HL-60 (cell line): ENCODE results near the gene SH3PXD2A.

Experiments
- DNase-seq, 2 experiments: peaks; one replicate each; pipeline ENCODE4 v3.0.0-alpha.2; 2010 to 2020; ENCODE audit warnings: low read depth in 1 of 2, low spot score in 1 of 2
- H3K27ac ChIP-seq: fragments of 250-450 bp; sonication (Bioruptor Pico); replicated peaks from 2 replicates; pipeline ENCODE4 v1.5.1; 2020; ENCODE audit warnings: mild to moderate bottlenecking, moderate library complexity
- H3K27me3 ChIP-seq: fragments of 250-450 bp; sonication (Bioruptor Pico); 2 replicates; pipeline ENCODE4 v1.5.1; 2021; ENCODE audit warnings: mild to moderate bottlenecking, moderate library complexity; ENCODE audit not compliant: insufficient read depth, poor library complexity, severe bottlenecking
- H3K4me3 ChIP-seq: replicated peaks from 2 replicates; pipeline ENCODE4 v1.5.1; 2011; ENCODE audit warnings: mild to moderate bottlenecking, control low read depth, low read length; ENCODE audit not compliant: insufficient read depth
- GABPA ChIP-seq: IDR thresholded peaks from 2 replicates; pipeline ENCODE4 v1.6.1; 2012; ENCODE audit warnings: low read depth
- POLR2AphosphoS5 ChIP-seq: IDR thresholded peaks from 2 replicates; pipeline ENCODE4 v1.6.1; 2012; ENCODE audit warnings: low read depth
- SPI1 ChIP-seq: IDR thresholded peaks from 2 replicates; pipeline ENCODE4 v1.6.1; 2012; ENCODE audit warnings: low read depth, mild to moderate bottlenecking, borderline replicate concordance
- TF ChIP-seq, protein P1 (sequence below): IDR thresholded peaks from 2 replicates; pipeline ENCODE4 v1.6.1; 2012; ENCODE audit warnings: low read depth; ENCODE audit not compliant: insufficient replicate concordance
- TF ChIP-seq, protein P2 (sequence below): IDR thresholded peaks from one replicate; pipeline ENCODE4 v1.5.1; 2011; ENCODE audit warnings: low read length, control low read depth, inconsistent platforms; ENCODE audit not compliant: insufficient read depth

SH3PXD2A gene

GRCh38 chr10:103622286-103622685 lies 233.1 kb downstream of the SH3PXD2A start:
- no peak for DNase-seq
- H3K27ac ChIP-seq, result no peak overlapping the region

DNA sequence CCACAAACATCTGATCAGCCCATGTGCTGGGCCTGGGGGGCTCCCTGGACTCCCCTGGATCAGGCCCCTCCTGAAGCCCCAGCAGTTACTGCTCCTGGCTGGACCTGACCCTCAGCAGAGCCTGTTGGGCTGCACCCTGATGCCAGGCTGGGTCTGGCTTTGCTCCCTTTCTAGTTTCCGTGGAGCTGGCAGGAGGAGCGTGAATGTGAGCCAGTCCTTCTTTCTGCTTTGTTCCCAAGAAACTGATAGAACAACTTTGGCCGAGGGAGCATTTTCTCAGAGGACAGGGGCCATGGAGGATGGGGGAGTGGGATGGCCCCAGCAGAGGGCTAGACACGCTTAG lies 233.6 kb downstream of the SH3PXD2A start:
- H3K27ac ChIP-seq, result no peak overlapping the region
- H3K27me3 ChIP-seq, result no peaks in the 10 kb centered on the region
- no peak overlapping the region for H3K4me3 ChIP-seq
- no peak for DNase-seq
- TF ChIP-seq, protein P1, sequence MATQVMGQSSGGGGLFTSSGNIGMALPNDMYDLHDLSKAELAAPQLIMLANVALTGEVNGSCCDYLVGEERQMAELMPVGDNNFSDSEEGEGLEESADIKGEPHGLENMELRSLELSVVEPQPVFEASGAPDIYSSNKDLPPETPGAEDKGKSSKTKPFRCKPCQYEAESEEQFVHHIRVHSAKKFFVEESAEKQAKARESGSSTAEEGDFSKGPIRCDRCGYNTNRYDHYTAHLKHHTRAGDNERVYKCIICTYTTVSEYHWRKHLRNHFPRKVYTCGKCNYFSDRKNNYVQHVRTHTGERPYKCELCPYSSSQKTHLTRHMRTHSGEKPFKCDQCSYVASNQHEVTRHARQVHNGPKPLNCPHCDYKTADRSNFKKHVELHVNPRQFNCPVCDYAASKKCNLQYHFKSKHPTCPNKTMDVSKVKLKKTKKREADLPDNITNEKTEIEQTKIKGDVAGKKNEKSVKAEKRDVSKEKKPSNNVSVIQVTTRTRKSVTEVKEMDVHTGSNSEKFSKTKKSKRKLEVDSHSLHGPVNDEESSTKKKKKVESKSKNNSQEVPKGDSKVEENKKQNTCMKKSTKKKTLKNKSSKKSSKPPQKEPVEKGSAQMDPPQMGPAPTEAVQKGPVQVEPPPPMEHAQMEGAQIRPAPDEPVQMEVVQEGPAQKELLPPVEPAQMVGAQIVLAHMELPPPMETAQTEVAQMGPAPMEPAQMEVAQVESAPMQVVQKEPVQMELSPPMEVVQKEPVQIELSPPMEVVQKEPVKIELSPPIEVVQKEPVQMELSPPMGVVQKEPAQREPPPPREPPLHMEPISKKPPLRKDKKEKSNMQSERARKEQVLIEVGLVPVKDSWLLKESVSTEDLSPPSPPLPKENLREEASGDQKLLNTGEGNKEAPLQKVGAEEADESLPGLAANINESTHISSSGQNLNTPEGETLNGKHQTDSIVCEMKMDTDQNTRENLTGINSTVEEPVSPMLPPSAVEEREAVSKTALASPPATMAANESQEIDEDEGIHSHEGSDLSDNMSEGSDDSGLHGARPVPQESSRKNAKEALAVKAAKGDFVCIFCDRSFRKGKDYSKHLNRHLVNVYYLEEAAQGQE, result no peak
- no peak for TF ChIP-seq POLR2AphosphoS5
- TF ChIP-seq, protein P2, sequence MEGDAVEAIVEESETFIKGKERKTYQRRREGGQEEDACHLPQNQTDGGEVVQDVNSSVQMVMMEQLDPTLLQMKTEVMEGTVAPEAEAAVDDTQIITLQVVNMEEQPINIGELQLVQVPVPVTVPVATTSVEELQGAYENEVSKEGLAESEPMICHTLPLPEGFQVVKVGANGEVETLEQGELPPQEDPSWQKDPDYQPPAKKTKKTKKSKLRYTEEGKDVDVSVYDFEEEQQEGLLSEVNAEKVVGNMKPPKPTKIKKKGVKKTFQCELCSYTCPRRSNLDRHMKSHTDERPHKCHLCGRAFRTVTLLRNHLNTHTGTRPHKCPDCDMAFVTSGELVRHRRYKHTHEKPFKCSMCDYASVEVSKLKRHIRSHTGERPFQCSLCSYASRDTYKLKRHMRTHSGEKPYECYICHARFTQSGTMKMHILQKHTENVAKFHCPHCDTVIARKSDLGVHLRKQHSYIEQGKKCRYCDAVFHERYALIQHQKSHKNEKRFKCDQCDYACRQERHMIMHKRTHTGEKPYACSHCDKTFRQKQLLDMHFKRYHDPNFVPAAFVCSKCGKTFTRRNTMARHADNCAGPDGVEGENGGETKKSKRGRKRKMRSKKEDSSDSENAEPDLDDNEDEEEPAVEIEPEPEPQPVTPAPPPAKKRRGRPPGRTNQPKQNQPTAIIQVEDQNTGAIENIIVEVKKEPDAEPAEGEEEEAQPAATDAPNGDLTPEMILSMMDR, result no peak
- TF ChIP-seq SPI1, result no peak
- no peak for TF ChIP-seq GABPA

More at GRCh38 chr10:103622286-103622685, 233.1 kb downstream of the SH3PXD2A start:
- Histone ChIP-seq H3K4me3 (no peak overlapping the region), H3K27me3 (no peaks in the 10 kb centered on the region)
- TF ChIP-seq SPI1 (no peak), POLR2AphosphoS5 (no peak), GABPA (no peak)
- TF ChIP-seq, protein P2, result no peak
- TF ChIP-seq, protein P1, result no peak

DNA sequence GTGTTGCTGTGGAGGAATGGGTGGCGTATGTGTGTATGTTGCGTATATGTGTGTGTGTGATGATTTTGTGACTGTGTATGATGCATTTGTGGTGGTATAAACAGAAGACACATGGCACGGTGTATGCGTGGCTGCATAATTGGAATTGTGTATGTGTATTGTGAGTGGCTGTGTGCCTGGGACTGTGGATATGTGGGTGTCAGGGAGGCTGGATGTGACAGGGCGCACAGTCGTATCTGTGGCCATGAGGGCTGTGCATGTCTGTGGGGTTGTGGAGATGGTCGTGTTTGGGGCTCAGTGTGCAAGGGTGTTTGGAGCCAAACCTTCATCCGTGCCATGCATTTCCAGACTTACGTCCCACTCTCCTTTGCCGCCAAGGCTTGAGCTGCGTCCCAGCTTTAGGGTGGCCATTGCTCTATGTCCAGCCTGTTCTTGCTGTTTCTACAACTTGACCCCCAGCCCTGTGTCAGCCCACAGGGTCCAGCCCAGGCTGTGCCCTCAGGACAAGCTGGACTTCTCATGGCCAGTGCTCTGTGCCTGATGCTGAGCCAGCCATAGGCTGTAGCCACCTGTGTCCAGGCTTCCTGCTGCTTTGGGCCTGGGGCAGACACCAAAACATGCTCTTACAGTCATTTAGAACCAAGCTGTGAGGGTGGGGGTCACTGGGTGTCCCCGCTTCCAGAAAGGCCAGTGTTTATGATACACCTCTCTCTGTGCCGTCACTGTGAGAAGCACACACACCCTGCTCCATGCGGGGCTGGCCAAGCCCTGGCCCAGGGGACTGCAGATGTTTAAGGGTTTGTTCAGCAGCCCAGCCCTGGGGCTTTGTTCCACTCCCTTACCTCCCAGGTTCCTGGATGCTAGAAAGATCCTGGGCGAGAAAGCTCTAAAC lies 234.2 kb downstream of the SH3PXD2A start:
- Histone ChIP-seq H3K27ac (no peak overlapping the region), H3K27me3 (no peaks in the 10 kb centered on the region), H3K4me3 (no peak overlapping the region)
- TF ChIP-seq POLR2AphosphoS5, result no peak
- no peak for TF ChIP-seq GABPA
- TF ChIP-seq, protein P1, result no peak
- TF ChIP-seq, protein P2, result no peak
- no peak for TF ChIP-seq SPI1
- no peak for DNase-seq
